RWPE2 (cell line): Measurements from ENCODE around the gene ASIC5.
A peak's percentile ranks its signal among the peaks of the same experiment; 100 is the strongest.

ENCODE experiments used
- ATAC-seq: fragments of 200-7000 bp; cut with Tn5 transposase; 3 replicates; pipeline ENCODE4 v1.9.1; 2021; ENCODE audit warnings: low read depth
- DNase-seq: peaks from one replicate; pipeline ENCODE4 v3.0.0-alpha.2; 2020; ENCODE audit warnings: low spot score
- H3K27ac ChIP-seq: fragments of 450-650 bp; 2 replicates; pipeline ENCODE4 v1.5.1; 2017; ENCODE audit warnings: mild to moderate bottlenecking; ENCODE audit not compliant: poor library complexity, severe bottlenecking
- H3K27me3 ChIP-seq: fragments of 250-450 bp; sonication (Bioruptor Pico); 2 replicates; pipeline ENCODE4 v1.5.1; 2021; ENCODE audit warnings: mild to moderate bottlenecking, moderate library complexity; ENCODE audit not compliant: insufficient read depth, poor library complexity, severe bottlenecking
- H3K36me3 ChIP-seq: fragments of 250-450 bp; sonication (Bioruptor Pico); 2 replicates; pipeline ENCODE4 v1.5.1; 2020; ENCODE audit warnings: low read depth, mild to moderate bottlenecking, moderate library complexity
- H3K4me1 ChIP-seq: fragments of 250-450 bp; sonication (Bioruptor Pico); 2 replicates; pipeline ENCODE4 v1.5.1; 2021; ENCODE audit warnings: mild to moderate bottlenecking, moderate library complexity; ENCODE audit not compliant: insufficient read depth, poor library complexity, severe bottlenecking
- H3K4me3 ChIP-seq: fragments of 250-450 bp; sonication (Bioruptor Pico); 2 replicates; pipeline ENCODE4 v1.5.1; 2021; ENCODE audit warnings: mild to moderate bottlenecking, moderate library complexity; ENCODE audit not compliant: severe bottlenecking
- H3K9me3 ChIP-seq: fragments of 250-450 bp; sonication (Bioruptor Pico); 2 replicates; pipeline ENCODE4 v1.5.1; 2021; ENCODE audit warnings: mild to moderate bottlenecking, moderate library complexity; ENCODE audit not compliant: severe bottlenecking
- CTCF ChIP-seq: fragments of 450-650 bp; IDR thresholded peaks from one replicate; pipeline ENCODE4 v1.5.1; 2017; ENCODE audit warnings: mild to moderate bottlenecking, moderate library complexity; ENCODE audit not compliant: poor library complexity, severe bottlenecking

The ASIC5 gene

GRCh38 chr4:155789982-155790381, 76.1 kb downstream of the ASIC5 start:
- no peaks in the 10 kb centered on the region for H3K4me1 ChIP-seq
- no peaks in the 10 kb centered on the region for H3K9me3 ChIP-seq
- H3K4me3 ChIP-seq, result no peak overlapping the region
- H3K36me3 ChIP-seq, result no peaks in the 10 kb centered on the region
- DNase-seq (no peak), ATAC-seq (no peak)
- H3K27ac ChIP-seq, result no peak overlapping the region
- no peaks in the 10 kb centered on the region for H3K27me3 ChIP-seq
- TF ChIP-seq CTCF, result no peak

GRCh38 chr4:155789391-155789790, 76.7 kb downstream of the ASIC5 start:
- no peak for ATAC-seq
- no peaks in the 10 kb centered on the region for H3K27me3 ChIP-seq
- H3K36me3 ChIP-seq, result no peaks in the 10 kb centered on the region
- H3K4me3 ChIP-seq, result no peak overlapping the region
- no peaks in the 10 kb centered on the region for H3K9me3 ChIP-seq
- no peak for TF ChIP-seq CTCF
- H3K27ac ChIP-seq, result no peak overlapping the region
- no peak for DNase-seq
- no peaks in the 10 kb centered on the region for H3K4me1 ChIP-seq

GRCh38 chr4:155787113-155787710, 78.9 kb downstream of the ASIC5 start:
- H3K4me1 ChIP-seq, result no peaks in the 10 kb centered on the region
- H3K27ac ChIP-seq, result no peak overlapping the region
- H3K4me3 ChIP-seq, result no peak overlapping the region
- peak; percentile 84 for TF ChIP-seq CTCF
- H3K36me3 ChIP-seq, result no peaks in the 10 kb centered on the region
- H3K27me3 ChIP-seq, result no peaks in the 10 kb centered on the region
- DNase-seq, result no peak
- no peaks in the 10 kb centered on the region for H3K9me3 ChIP-seq
- peak; percentile 78; the same call in 2 of the 3 replicates for ATAC-seq

GRCh38 chr4:155785828-155786227, 80.2 kb downstream of the ASIC5 start:
- TF ChIP-seq CTCF, result no peak
- DNase-seq (no peak), ATAC-seq (no peak)
- no peaks in the 10 kb centered on the region for H3K27me3 ChIP-seq
- H3K4me3 ChIP-seq, result no peak overlapping the region
- no peak overlapping the region for H3K27ac ChIP-seq
- H3K36me3 ChIP-seq, result no peaks in the 10 kb centered on the region
- H3K9me3 ChIP-seq, result no peaks in the 10 kb centered on the region
- no peaks in the 10 kb centered on the region for H3K4me1 ChIP-seq

- Histone ChIP-seq H3K27ac (no peak overlapping the region), H3K36me3 (no peaks in the 10 kb centered on the region), H3K4me3 (no peak overlapping the region), H3K27me3 (no peaks in the 10 kb centered on the region), H3K9me3 (no peaks in the 10 kb centered on the region), H3K4me1 (no peaks in the 10 kb centered on the region)
- DNase-seq (no peak), ATAC-seq (no peak)
- TF ChIP-seq CTCF, result no peak
Measured at GRCh38 chr4:155784637-155785036, 81.4 kb downstream of the ASIC5 start.
